Measurements from ENCODE around the gene ATP9A.

ATP9A gene

DNA sequence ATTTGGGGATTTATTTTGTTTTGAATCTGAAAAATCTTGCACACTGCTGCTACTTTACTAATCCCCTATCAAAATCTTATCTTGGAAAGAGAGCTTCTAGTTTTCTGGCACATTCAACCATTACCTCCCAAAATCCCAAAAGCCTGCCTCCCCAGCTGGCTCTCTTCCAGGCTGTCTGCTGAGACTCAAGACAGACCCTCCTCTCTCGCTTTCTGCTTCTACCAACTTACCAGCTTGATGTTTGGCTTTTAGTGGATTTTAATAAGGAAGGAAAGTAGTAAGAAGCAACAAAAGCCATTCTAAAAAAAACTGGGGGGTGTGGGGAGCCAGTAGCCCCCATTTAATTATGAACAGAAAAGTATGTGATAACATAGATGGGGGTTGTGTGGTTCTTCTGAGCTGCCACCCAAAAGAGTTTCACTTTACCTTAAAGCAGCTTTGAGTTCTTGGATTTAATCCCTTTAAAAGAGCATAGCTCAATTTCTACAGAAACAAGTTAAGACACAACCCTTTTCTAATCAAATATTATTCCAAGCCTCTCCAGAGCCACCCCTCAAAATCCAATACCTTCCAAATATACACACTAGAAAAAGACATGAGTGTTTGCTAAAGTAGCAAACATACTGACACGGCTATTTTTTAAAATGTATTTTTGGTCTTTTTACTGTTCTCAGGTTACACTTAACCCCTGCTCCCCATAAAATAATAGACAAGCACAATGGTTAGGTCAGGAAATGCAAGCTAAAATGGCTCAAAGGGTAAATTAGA lies 71.7 kb downstream of the ATP9A start:
- no peak overlapping the region for H3K23ac ChIP-seq (ENCODE audit: low read depth, low read length, poor library complexity)
- H2AK5ac ChIP-seq (ENCODE audit: low read depth, low read length), result no peak overlapping the region
- no CpG with 5 or more reads among the region's 2 CpGs for WGBS, 2 donors (ENCODE audit: extremely low coverage in 2 of 2, insufficient read length in 2 of 2, insufficient replicate concordance in 1 of 2)
- DNase-seq (ENCODE audit: low spot score), result no peak
- H3K14ac ChIP-seq (ENCODE audit: low read length), result no peak overlapping the region
- no peak overlapping the region for H3K4ac ChIP-seq (ENCODE audit: low read length)
- H3K9me3 ChIP-seq (replicated peaks in 1 of 2; ENCODE audit: control insufficient read depth in 2 of 2, insufficient read depth in 1 of 2, low read depth in 1 of 2, low read length in 2 of 2), result no peaks in the 10 kb centered on the region
- H3K79me1 ChIP-seq (ENCODE audit: low read depth, low read length), result no peaks in the 10 kb centered on the region
- H4K8ac ChIP-seq (ENCODE audit: low read depth, low read length), result no peak overlapping the region
- no peak overlapping the region for H2BK5ac ChIP-seq (ENCODE audit: low read length)
- peak overlapping the region; percentile 75 for H3K27ac ChIP-seq (replicated peaks; ENCODE audit: low read length)
- H3K18ac ChIP-seq (ENCODE audit: low read length), result no peak overlapping the region
- H2BK12ac ChIP-seq (ENCODE audit: low read length), result no peak overlapping the region
- no peak overlapping the region for H3K9ac ChIP-seq (ENCODE audit: low read depth, low read length, poor library complexity)
- H3K4me1 ChIP-seq (ENCODE audit: control insufficient read depth in 2 of 2, insufficient read depth in 1 of 2, low read depth in 1 of 2, low read length in 2 of 2), result peaks cover 21 to 26% of the 10 kb centered on the region in 2 donors
- H3K4me2 ChIP-seq (ENCODE audit: insufficient read depth, low read length, poor library complexity, severe bottlenecking), result peak overlapping the region; percentile 29
- no peaks in the 10 kb centered on the region for H3K27me3 ChIP-seq (ENCODE audit: control insufficient read depth in 3 of 3, insufficient read depth in 3 of 3, low read depth in 1 of 3, low read length in 3 of 3)
- H4K91ac ChIP-seq (ENCODE audit: low read depth, low read length, poor library complexity), result no peak overlapping the region
- peaks cover 2 to 19% of the 10 kb centered on the region in 2 donors for H3K36me3 ChIP-seq (replicated peaks in 1 of 2; ENCODE audit: control insufficient read depth in 2 of 2, insufficient read depth in 2 of 2, low read length in 2 of 2)
- H2BK120ac ChIP-seq (ENCODE audit: low read depth, low read length), result no peak overlapping the region
- H2BK15ac ChIP-seq (ENCODE audit: low read length), result no peak overlapping the region
- peak overlapping the region; percentile 58 for H2AFZ ChIP-seq (ENCODE audit: low read length)
- H3K4me3 ChIP-seq (ENCODE audit: low read length in 2 of 2), result no peak overlapping the region

DNA sequence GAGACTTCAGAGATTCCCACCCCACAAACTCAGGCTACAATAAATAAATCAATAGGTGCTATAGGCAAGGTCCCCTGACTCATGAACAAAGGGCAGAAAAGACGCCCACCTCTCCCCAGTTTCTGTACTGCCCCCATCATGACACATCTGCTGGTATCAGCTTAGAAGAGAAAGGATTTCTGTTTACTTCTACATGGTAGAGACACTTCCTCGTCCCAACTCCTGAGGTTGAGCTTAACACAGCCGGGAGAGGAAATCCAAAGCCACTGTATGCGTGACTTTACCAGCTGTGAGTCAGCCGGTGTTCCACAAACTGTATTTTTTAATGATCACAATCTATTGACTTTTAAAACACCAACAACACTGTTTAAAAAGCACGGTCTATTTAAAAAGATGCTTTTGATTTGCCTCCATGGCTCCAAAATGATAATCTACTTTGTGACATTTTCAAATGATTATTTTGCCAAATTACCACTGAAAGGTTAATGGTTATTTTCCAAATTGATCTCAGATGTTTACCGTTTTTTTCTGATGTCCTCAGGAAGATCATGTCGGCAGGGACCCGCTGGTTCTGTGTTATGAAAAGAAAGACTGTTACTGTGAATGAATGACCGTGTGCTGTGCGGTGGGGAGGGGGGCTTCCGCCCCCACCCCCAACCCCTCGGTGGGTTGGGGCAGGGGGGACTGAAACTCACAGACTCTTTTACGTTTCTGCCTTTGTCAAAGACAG lies 72.5 kb downstream of the ATP9A start:
- no peak overlapping the region for H2BK15ac ChIP-seq (ENCODE audit: low read length)
- H2BK5ac ChIP-seq (ENCODE audit: low read length), result no peak overlapping the region
- no peaks in the 10 kb centered on the region for H3K79me1 ChIP-seq (ENCODE audit: low read depth, low read length)
- no peak overlapping the region for H3K4me3 ChIP-seq (ENCODE audit: low read length in 2 of 2)
- no CpG with 5 or more reads among the region's 14 CpGs for WGBS, 2 donors (ENCODE audit: extremely low coverage in 2 of 2, insufficient read length in 2 of 2, insufficient replicate concordance in 1 of 2)
- H2BK12ac ChIP-seq (ENCODE audit: low read length), result no peak overlapping the region
- H3K27ac ChIP-seq (replicated peaks; ENCODE audit: low read length), result peak overlapping the region; percentile 75
- peaks cover 18 to 26% of the 10 kb centered on the region in 2 donors for H3K4me1 ChIP-seq (ENCODE audit: control insufficient read depth in 2 of 2, insufficient read depth in 1 of 2, low read depth in 1 of 2, low read length in 2 of 2)
- H3K9ac ChIP-seq (ENCODE audit: low read depth, low read length, poor library complexity), result no peak overlapping the region
- no peak overlapping the region for H3K14ac ChIP-seq (ENCODE audit: low read length)
- DNase-seq (ENCODE audit: low spot score), result no peak
- H2AFZ ChIP-seq (ENCODE audit: low read length), result peak overlapping the region; percentile 58
- H4K8ac ChIP-seq (ENCODE audit: low read depth, low read length), result no peak overlapping the region
- H4K91ac ChIP-seq (ENCODE audit: low read depth, low read length, poor library complexity), result no peak overlapping the region
- H2AK5ac ChIP-seq (ENCODE audit: low read depth, low read length), result no peak overlapping the region
- H3K9me3 ChIP-seq (replicated peaks in 1 of 2; ENCODE audit: control insufficient read depth in 2 of 2, insufficient read depth in 1 of 2, low read depth in 1 of 2, low read length in 2 of 2), result no peaks in the 10 kb centered on the region
- H3K18ac ChIP-seq (ENCODE audit: low read length), result no peak overlapping the region
- H3K4ac ChIP-seq (ENCODE audit: low read length), result no peak overlapping the region
- H2BK120ac ChIP-seq (ENCODE audit: low read depth, low read length), result no peak overlapping the region
- H3K36me3 ChIP-seq (replicated peaks in 1 of 2; ENCODE audit: control insufficient read depth in 2 of 2, insufficient read depth in 2 of 2, low read length in 2 of 2), result peaks cover 2 to 23% of the 10 kb centered on the region in 2 donors
- no peaks in the 10 kb centered on the region for H3K27me3 ChIP-seq (ENCODE audit: control insufficient read depth in 3 of 3, insufficient read depth in 3 of 3, low read depth in 1 of 3, low read length in 3 of 3)
- H3K4me2 ChIP-seq (ENCODE audit: insufficient read depth, low read length, poor library complexity, severe bottlenecking), result no peak overlapping the region
- H3K23ac ChIP-seq (ENCODE audit: low read depth, low read length, poor library complexity), result no peak overlapping the region

DNA sequence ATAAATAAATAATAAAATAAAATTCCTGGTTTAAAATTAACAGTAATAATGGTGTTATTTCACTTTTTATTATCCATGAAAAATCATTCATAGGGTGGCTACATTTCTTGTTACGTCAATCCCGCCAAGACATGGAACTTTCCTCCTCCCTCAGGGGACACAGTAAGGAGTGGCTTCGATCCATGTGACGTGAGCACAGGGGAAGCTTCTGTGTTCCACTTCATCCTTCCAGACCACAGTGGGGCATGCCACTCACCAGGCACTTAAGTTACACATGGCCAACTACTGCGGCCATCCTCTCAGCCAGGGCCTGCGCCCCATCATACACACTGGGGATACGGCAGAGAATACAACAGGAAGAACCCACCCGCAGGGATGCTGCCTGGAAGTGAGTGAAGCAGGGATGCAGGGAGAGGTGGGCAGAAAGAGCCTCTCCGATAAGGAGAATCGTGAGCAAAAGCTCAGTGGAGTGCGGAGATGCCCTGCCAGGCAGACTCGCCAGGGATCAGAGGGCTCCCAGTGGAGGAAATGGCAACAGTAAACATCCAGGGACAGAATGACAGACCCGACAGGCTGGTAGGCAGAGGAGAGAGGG lies 75.3 kb downstream of the ATP9A start:
- Histone ChIP-seq H2AK5ac (ENCODE audit: low read depth, low read length) (peak overlapping the region; percentile 30), H4K8ac (ENCODE audit: low read depth, low read length) (no peak overlapping the region), H3K27me3 (ENCODE audit: control insufficient read depth in 3 of 3, insufficient read depth in 3 of 3, low read depth in 1 of 3, low read length in 3 of 3) (no peaks in the 10 kb centered on the region), H3K18ac (ENCODE audit: low read length) (peak overlapping the region; percentile 78), H3K9ac (ENCODE audit: low read depth, low read length, poor library complexity) (no peak overlapping the region), H2BK5ac (ENCODE audit: low read length) (no peak overlapping the region), H3K4me3 (ENCODE audit: low read length in 2 of 2) (no peak overlapping the region), H3K9me3 (replicated peaks in 1 of 2; ENCODE audit: control insufficient read depth in 2 of 2, insufficient read depth in 1 of 2, low read depth in 1 of 2, low read length in 2 of 2) (no peaks in the 10 kb centered on the region), H2BK15ac (ENCODE audit: low read length) (peak overlapping the region; percentile 39), H4K91ac (ENCODE audit: low read depth, low read length, poor library complexity) (no peak overlapping the region), H3K27ac (replicated peaks; ENCODE audit: low read length) (no peak overlapping the region), H3K4me1 (ENCODE audit: control insufficient read depth in 2 of 2, insufficient read depth in 1 of 2, low read depth in 1 of 2, low read length in 2 of 2) (peaks cover 15 to 23% of the 10 kb centered on the region in 2 donors), H3K4me2 (ENCODE audit: insufficient read depth, low read length, poor library complexity, severe bottlenecking) (no peak overlapping the region), H3K23ac (ENCODE audit: low read depth, low read length, poor library complexity) (peak overlapping the region; percentile 48), H3K14ac (ENCODE audit: low read length) (no peak overlapping the region), H3K4ac (ENCODE audit: low read length) (no peak overlapping the region), H3K36me3 (replicated peaks in 1 of 2; ENCODE audit: control insufficient read depth in 2 of 2, insufficient read depth in 2 of 2, low read length in 2 of 2) (peaks cover 2 to 40% of the 10 kb centered on the region in 2 donors), H2BK12ac (ENCODE audit: low read length) (no peak overlapping the region), H3K79me1 (ENCODE audit: low read depth, low read length) (no peaks in the 10 kb centered on the region), H2AFZ (ENCODE audit: low read length) (no peak overlapping the region), H2BK120ac (ENCODE audit: low read depth, low read length) (no peak overlapping the region)
- WGBS, 2 donors (ENCODE audit: extremely low coverage in 2 of 2, insufficient read length in 2 of 2, insufficient replicate concordance in 1 of 2), result no CpG with 5 or more reads among the region's 13 CpGs
- no peak for DNase-seq (ENCODE audit: low spot score)

DNA sequence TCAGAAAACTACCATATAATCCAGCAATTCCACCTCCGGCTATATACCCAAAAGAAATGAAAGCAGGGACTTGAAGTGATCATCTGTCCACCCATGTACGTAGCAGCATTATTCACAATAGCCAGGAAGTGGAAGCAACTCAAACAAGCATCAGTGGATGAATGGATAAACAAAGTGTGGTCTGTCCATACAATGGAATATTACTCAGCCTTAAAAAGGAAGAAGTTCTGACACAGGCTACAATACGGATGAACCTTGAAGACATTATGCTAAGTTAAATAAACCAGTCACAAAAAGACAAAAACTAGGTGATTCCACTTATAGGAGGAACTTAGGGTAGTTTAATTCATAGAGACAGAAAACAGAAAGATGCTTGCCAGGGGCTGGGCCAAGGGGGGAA lies 76.5 kb downstream of the ATP9A start:
- no peak overlapping the region for H2BK12ac ChIP-seq (ENCODE audit: low read length)
- no peak overlapping the region for H3K4me2 ChIP-seq (ENCODE audit: insufficient read depth, low read length, poor library complexity, severe bottlenecking)
- no peak overlapping the region for H2BK15ac ChIP-seq (ENCODE audit: low read length)
- H3K4me1 ChIP-seq (ENCODE audit: control insufficient read depth in 2 of 2, insufficient read depth in 1 of 2, low read depth in 1 of 2, low read length in 2 of 2), result peaks cover 10 to 12% of the 10 kb centered on the region in 2 donors
- no peak overlapping the region for H3K4me3 ChIP-seq (ENCODE audit: low read length in 2 of 2)
- no peak overlapping the region for H3K4ac ChIP-seq (ENCODE audit: low read length)
- no peak overlapping the region for H2AK5ac ChIP-seq (ENCODE audit: low read depth, low read length)
- no peak overlapping the region for H3K27ac ChIP-seq (replicated peaks; ENCODE audit: low read length)
- H2AFZ ChIP-seq (ENCODE audit: low read length), result no peak overlapping the region
- no peak overlapping the region for H4K8ac ChIP-seq (ENCODE audit: low read depth, low read length)
- no peaks in the 10 kb centered on the region for H3K27me3 ChIP-seq (ENCODE audit: control insufficient read depth in 3 of 3, insufficient read depth in 3 of 3, low read depth in 1 of 3, low read length in 3 of 3)
- H3K9me3 ChIP-seq (replicated peaks in 1 of 2; ENCODE audit: control insufficient read depth in 2 of 2, insufficient read depth in 1 of 2, low read depth in 1 of 2, low read length in 2 of 2), result no peaks in the 10 kb centered on the region
- no peak overlapping the region for H3K23ac ChIP-seq (ENCODE audit: low read depth, low read length, poor library complexity)
- H3K18ac ChIP-seq (ENCODE audit: low read length), result no peak overlapping the region
- WGBS, 2 donors (ENCODE audit: extremely low coverage in 2 of 2, insufficient read length in 2 of 2, insufficient replicate concordance in 1 of 2), result no CpG with 5 or more reads among the region's 3 CpGs
- no peak overlapping the region for H2BK120ac ChIP-seq (ENCODE audit: low read depth, low read length)
- no peak for DNase-seq (ENCODE audit: low spot score)
- H3K79me1 ChIP-seq (ENCODE audit: low read depth, low read length), result no peaks in the 10 kb centered on the region
- no peak overlapping the region for H3K14ac ChIP-seq (ENCODE audit: low read length)
- no peak overlapping the region for H4K91ac ChIP-seq (ENCODE audit: low read depth, low read length, poor library complexity)
- H3K36me3 ChIP-seq (replicated peaks in 1 of 2; ENCODE audit: control insufficient read depth in 2 of 2, insufficient read depth in 2 of 2, low read length in 2 of 2), result peaks cover 2 to 47% of the 10 kb centered on the region in 2 donors
- no peak overlapping the region for H2BK5ac ChIP-seq (ENCODE audit: low read length)
- no peak overlapping the region for H3K9ac ChIP-seq (ENCODE audit: low read depth, low read length, poor library complexity)
